ENCODE measurements around the gene PREX1.

The PREX1 gene

DNA sequence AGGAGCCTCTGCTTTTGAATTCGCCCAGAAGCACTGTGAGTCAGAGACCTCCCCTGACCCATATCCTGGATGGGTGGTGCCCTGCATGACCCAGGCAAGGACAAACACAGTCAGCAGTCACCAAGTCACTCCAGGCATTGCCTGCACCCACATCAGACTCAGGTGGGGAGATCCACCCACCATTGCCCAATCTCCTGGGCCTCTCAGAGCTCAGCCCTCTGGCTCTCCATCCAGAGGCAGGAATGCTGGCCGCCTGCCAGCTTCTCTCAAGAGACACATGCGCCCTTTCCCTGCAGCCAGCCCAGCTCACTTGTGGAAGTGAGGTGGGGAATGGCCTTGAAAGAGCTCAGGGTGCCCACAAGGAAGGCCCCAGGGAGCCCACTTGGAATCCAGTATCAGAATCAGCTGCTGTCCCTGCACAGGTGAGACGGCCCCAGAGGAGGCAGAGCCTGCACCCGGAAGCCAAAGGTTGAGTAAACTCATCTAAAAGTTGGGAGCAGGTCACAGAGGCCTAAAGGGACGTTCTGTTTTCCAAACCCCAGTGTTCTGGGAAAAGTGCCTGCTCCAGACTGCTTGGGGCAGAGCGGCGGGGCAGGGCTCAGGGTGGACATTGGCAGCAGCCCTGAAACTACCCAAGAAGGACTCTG lies 129.8 kb downstream of the PREX1 start:
- FAIRE-seq = no peak

DNA sequence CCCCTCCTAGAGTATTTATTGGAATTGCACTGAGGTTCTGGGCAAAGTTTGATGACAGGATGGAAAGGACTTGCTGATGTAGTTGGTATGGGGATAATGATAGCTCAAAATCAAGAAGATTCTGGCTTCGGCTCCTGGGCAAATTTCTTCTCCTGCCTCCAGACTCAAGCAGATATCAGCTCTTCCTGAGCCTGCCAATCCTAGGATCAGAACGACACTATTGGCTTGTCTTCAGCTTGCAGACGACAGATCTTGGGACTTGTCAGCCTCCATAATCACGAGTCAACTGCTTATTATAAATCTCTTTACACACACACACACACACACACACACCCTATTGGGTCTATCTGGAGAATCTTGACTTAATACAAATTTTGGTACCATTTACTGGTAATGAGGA lies 131.1 kb downstream of the PREX1 start:
- FAIRE-seq = no peak

DNA sequence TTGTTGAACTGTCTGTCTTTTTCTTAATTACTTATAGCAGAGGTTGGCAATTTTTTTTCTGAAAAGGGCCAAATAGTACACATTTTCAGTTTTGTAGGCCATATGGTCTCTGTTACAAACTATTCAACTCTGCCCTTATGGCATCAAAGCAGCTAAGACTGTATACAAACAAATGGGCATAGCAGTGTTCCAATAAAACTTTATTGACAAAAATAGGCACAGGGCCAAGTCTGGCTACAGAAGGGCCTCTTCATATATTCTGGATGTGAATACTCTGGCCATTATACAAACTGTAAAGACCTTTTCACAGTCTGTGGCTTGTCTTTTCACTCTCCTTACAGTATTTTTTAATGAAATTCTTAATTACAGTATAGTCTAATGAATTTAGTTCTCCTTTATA lies 132.1 kb downstream of the PREX1 start:
- FAIRE-seq = no peak

DNA sequence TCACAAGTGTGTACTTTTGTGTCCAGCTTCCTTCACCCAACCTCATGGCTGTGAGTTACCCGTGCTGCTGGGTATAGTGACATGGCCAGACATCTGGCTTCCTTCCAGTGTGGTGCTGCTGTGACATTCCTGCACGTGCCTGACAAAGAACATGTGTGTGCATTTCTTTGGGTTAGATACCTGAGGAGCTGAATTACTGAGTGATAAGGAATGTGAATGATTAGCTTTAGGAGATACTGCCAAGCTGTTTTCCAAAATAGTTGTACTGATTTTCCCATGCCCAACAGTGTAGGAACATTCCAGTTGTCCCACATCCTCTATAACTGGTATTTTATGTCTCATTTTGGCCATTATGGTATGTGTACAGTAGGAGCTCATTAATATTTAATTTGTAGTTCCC lies 132.5 kb downstream of the PREX1 start:
- FAIRE-seq = no peak

DNA sequence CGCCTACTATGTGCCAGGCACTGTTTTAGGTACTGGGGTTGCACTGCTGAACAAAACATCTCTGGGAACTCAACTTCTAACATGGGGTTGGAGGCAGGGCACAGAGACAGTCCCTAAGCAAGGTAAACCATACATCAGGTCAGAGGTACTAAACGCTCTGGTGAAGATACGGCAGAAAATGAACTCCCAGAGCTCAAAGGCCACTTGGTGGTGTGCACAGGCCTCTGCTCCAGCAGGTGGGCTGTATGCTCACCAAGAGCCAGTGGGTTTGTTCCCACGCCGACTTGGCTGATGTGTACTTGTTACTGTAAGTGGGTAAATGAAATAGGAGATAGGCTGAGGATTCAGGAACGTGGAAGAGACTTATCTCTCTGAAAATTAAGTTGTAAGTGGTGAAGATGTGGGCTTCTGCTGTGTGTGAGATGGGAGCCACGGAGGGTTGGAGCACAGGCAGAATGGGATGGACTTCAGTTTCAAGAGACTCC lies 133.4 kb downstream of the PREX1 start:
- no peak for FAIRE-seq

DNA sequence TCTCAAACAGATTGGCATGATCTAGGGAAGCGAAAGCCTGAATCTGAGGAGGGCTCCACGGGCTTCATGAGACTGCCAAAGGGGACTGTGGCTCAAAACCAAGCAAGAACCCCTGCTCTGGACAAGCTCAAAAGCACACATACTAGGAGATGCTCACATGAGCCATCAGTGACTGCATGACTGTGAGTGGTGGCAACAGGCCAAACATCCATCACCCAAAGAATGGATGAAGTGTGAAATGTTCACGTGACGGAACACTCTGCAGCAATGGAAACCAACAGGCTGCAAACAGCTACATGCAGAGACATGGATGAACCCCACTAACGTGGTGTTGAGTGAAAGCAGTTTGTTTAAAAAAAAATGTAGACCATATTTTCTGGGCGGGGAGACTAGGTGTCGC lies 136.3 kb downstream of the PREX1 start:
- FAIRE-seq = no peak

DNA sequence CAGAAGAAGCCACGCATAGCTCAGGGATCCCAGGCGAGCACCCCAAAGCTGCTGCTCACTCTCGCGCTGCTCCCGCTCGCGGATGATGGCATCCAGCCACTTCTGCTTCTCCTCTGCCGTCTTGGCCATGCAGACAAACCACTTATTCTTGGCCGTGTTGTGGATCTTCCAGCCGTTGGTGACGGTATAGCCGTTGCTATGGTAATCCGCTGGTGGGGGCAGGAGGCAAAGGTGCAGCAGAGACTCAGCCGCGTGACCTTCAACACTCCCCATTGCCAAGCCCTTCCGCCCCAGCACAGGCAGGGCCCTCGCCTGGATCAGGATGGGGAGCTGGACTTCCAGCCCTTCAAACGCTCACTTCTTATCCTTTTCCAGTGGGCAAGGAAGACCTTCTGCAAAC lies 136.9 kb downstream of the PREX1 start:
- no peak for FAIRE-seq

DNA sequence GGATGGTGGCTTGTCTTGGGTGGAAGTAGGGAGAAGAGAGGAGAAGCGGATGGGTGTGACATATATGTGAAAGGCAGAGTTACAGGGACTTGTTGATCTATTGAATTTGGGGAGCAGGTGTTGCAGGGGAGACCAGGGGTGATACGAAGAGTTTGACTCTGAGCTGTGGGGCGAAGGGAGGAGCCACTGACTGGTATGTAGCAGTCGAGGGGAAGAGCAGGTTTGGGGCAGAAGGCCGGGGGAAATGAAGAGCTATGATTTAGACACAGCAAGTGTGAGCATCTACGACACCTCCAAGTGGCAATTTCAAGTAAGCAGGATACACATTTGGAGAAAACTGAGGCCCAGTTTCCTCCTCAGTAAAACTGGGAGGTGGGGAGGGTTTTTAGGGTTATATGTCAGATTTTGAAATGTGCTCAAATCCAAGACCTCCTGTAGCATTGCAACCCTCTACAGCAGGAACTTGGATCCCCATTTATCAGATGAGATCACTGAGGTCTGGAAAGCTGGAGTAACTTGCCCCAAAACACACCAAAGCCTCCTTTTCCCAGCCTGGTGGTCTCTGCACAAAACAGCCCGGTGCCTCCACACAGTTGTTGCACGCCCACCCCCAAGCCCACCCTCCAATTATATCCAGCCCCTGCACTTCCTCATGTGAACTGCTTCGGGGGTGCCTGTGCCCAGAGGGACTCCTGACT lies 137.8 kb downstream of the PREX1 start:
- FAIRE-seq = no peak

DNA sequence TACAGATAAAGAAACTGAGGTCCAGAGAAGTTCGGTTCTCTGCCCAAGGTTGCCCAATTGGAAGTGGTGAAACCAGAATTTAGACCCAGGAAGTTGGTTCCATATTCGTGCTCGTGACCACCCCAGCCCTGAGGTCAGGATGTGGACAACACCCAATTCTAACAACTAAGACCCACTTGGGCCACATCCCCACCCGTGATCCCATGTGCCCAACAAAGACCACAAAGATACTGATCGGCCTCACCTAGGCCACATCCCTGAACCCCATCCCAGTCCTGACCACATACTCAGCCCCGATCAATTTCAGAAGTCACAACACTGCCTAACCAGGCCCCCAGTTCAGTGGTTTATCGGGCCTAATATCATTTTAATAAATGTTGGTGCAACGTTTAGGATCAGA lies 138.4 kb downstream of the PREX1 start:
- FAIRE-seq = no peak

DNA sequence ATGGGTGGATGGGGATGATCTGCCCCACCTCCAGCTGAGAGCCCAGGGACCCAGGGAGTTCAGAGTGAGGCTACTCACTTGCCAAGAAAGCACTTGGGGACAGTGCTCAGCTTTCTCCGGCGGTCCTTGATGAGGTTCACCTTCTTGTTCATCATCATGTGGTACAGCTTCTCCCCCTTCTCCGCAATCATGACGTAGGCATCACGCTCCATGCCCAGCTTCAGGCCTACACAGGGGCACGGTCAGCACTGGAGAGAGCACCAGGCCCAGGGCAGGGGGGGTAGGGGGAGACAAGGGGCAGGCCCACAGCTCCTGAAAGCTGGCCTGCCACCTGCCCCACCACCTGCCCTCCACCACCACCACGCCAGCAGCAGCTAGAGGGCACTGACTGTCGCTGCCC lies 139.2 kb downstream of the PREX1 start:
- FAIRE-seq = no peak

DNA sequence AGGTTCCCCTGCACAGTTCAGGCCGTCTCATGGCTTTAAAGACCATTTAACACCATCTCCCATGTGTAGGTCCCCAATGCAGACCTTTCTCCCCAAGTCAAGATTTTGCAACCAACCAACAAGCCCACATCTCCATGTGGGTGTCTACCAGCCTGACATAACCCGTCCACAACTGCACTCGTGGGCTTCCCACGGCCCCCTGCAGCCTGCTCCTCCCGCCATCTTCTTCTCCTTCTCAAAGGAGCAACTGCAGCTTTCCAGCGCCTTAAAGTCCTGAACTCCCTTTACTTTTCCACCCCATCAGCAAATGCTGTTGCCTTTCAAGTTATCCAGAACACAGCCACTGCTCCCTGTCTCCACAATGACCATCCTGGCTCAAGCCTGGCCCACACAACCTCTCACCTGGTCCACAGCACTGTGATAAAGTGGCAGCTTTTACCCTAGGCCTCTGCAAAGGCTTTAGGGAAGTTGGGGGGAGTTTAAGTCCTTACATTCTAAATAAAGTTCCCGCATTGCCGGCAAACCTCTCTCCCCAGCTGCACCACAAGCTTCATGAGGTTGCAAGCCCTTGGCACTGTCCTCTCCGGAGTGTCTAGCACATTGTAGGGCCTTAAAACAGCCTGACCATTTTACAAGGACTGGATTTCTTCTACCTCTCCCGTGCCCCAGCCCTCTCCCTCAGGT lies 140.5 kb downstream of the PREX1 start:
- no peak for FAIRE-seq

DNA sequence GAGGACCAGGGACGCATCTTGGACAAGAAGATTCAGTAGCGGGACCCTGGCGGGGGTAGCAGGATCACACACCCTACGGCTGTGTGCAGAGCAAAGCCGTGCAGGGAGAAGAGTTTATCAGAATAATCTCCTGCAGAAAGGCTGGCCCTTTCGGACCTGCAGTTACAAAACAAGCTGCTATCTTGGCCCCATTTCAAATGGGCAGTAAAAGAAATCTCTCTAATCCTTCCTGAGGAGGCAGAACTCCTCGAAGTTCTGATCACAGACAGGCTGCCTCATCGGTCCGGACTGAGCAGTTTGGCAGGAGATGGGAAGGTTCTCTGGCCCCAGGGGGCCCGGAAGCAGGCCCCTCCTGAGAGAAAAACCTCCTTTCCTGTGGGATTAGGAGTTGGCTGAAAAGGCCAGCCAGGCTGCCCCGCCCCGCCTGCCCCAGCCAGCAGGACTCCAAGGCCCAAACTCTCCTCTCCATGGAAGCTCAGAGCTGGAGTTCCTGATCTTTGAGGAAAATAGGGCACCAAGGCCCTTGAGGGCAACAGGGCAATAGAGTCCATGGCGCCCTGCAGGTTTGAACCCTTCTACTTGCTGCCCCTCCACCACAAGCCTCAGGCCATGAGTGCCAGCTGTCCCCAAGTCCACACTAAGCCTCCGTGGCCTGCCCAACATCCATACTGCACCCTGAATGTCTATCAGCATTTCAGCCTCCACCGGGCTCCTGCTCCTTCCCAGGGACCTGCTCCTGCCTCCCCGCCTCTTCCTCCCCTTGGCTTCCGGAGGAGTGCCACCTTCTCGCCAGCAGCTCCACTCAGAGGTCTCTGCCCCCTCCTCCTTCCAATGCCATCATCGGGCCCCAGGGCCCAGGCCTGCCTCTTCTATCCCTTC lies 141.3 kb downstream of the PREX1 start:
- no peak for FAIRE-seq

DNA sequence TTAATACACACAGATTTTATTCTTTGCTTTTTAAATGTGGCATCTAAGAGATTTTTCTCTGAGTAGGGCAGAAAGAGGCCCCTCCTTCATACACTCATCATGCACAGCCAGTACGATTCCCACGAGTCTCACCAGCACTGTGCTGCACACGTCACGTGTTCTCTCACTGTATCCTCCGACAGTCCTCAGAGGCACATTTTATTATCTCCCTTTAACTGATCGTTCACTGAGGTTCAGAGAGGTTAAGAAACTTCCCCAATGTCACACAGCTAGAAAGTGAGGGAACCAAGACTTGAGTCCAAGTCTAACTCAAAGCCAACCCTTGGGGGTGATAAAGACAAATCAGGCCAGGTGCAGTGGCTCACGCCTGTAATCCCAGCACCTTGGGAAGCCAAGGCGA lies 142.5 kb downstream of the PREX1 start:
- no peak for FAIRE-seq

DNA sequence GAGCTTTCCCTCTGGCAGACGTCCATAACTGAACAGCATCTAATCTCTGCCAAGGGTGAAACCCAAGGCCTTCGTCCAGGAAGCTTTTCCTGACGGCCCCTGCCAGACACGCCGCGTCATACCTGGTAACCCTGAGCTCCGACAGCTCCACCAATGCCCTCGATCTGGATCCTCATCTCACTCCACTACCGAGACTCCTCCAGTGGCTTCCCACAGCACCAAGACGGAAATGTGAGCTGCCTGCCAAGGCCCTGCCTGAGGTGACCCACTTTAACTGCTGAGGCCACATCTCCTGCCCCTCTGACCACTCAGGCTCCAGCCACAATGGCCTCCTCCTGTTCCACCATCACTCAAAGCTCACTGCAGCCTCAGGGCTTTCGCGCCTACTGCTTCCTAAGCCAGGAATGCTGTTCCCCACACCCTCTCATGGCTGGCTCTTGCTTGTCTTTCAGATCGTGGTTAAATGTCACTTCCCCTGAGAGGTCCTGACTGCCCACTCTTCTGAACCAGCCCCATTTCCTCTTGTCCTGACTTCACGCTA lies 143.2 kb downstream of the PREX1 start:
- no peak for FAIRE-seq

DNA sequence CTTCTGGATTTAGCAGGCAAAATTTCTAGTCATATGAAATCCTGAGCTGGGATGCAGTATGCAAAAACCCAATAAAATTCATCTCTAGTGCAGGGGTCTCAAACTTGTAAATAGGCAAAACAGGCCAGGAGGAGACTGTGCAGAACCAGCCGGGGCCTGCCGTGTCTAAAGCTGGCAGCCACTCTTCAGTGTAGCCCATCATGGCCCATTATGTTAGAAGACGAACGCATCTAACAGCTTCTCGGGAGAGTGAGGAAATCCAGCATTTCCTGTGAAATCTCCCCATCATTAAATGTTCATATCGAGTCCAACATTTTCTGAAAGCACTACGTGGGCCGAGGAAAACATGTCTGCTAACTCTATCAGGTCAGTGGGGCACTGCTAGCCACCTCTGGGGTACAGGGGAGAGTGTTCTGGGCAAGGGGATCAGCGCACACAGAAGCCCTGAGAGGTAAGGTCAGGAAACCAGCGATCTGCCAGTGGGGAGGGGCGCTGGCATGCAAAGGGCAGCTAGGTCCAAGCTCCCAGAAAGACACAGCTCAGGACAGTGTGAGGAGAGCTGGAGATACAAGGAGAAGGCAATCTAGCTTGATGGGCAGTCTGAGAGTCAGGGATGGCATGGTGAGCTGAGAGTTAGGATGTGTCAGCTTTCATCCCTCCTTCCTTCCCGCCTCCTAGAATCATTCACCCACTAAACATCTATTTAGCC lies 144.2 kb downstream of the PREX1 start:
- no peak for FAIRE-seq

DNA sequence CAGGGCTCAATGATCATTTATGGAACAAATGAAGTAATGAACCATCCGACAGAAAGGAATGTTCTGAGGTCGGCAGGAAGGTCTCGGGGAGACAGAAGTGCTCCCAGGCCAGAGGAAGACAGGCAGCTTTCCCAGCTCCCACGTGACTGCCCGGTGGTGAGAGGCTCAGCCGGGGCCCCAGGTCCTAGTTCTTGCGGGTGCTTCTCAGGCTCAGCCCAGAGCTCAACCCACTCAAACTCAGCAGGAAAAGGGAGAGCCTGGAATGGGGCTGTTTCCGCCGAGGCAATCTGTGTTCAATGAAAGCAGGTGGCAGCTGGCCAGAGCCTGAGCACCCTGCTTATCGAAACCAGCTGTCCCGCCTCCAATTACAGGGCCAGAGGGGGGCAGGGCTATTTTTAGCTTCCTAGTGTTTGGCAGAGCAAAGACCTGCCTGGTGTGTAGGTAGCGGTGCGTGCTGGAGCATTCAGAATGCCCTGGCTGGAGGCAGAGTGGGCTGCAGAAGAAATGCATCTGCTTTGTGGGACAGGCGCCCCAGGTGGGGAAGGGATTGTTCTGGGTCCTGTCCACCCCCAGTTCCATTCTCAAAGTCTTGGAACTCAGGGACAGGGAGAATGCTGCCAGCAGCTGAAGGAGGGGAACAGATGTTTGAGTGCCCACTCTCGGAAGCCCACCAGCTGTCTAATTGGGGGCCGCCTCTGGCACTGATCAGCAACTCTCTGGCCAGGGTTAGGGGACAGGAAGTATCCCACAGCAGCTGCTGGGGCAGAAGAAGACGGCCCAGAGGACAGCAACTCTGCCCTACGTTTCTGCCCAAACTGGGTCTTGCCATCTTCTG lies 145.1 kb downstream of the PREX1 start:
- FAIRE-seq = no peak

DNA sequence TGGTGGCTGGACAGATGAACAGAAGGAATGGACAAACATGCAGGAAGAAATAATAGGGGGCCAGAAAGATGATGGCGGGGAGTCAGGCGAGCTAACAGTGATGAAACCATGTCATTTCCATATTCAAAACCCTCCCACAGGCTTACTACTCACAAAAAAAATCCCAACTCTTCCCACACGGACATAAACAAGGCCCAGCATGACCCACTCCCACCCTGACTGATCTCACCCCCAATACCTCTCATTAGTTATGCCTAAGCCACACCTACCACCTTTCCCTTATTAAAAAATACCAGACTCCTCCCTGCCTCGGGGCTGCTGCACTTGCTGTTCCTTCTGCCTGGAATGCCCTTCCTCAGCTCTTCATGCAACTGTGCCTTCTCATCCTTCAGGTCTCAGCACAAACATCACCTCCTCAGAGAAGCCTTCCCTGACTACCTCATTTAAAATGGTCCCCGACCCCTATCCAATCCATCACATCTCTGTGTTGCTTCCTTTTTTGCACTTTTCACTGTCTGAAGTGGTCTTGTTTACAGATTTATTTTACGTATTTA lies 145.8 kb downstream of the PREX1 start:
- FAIRE-seq = no peak

DNA sequence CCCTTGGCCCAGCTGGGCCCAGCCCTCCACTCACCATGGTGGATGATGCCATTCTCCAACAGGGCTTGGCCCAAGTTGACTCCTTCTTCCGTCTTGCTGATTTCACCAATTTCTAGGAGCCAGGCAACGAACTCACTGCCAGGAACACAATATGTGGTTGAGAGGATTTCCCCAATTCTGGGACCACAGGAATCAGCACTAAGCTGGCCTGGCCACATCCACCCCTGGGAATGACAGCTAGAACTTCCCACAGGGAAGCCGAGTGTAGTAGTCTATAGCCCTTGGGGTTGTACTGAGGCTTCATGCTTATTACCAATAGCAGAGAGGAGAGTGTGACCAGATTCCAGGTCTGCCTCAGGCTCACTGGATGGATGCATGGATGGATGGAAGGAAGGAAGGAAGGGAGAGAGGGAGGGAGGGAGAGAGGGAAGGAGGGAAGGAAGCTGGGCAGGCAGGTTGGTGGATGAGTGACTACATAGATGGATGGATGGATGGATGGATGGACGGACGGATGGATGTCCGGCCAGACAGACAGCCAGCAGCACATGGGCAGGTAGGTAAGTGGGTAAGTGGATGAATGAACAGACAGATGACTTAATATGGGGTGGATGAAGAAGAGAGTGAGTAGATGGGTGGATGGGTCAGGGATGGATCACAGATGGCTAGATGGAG lies 146.5 kb downstream of the PREX1 start:
- no peak for FAIRE-seq

DNA sequence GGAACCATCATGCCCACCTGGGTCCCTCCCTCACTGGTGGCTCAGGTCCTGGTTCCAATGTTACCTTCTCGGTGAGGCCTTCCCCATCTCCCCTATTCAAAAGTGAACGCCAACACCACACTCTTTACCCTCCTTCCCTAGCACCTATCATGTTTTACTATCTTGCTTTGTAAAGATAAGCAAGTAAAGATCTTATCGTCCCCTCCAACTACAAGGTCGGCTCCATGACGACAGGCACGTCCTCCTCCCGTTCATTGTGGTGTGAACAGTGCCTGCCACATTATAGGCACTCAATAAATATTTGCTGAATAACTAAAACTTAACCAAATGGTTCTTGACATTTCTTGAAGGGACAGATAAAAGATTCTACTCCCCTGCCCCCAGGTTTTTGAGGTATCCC lies 147.1 kb downstream of the PREX1 start:
- FAIRE-seq = no peak

DNA sequence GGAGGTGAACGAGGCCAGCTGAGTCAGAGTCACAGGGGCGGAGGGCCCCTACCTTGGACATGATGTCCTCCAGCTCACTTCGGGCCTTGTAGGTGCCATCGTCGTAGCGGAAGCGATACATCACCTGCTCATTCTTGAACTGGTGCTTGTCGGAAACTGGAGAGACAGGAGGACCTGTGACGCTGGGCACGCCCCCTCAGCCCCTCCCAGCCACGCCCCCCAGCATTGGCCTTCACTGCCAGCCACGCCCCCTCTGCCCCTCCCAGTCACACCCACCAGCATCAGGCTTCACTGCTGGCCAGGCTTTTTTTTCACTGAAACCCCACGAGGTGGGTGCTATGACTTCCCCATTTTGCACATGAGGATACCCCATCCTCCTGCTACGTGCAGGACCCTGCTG lies 148.2 kb downstream of the PREX1 start:
- no peak for FAIRE-seq

Data from colon (tissue), 2 donors.